Fibroblast of skin of left biceps (primary cell): ENCODE results near the gene AJUBA.
A peak's percentile ranks its signal among the peaks of the same experiment; 100 is the strongest.
"Not testable (repeated sequence)": the region's sequence is repeated elsewhere in the genome, so short reads cannot be mapped to it uniquely, and the experiment has no call there.

Source experiments
- DNase-seq, 2 experiments: peaks; one replicate each; pipeline ENCODE4 v3.0.0-alpha.2; 2013; ENCODE audit warnings: low read depth in 2 of 2

AJUBA gene

DNA sequence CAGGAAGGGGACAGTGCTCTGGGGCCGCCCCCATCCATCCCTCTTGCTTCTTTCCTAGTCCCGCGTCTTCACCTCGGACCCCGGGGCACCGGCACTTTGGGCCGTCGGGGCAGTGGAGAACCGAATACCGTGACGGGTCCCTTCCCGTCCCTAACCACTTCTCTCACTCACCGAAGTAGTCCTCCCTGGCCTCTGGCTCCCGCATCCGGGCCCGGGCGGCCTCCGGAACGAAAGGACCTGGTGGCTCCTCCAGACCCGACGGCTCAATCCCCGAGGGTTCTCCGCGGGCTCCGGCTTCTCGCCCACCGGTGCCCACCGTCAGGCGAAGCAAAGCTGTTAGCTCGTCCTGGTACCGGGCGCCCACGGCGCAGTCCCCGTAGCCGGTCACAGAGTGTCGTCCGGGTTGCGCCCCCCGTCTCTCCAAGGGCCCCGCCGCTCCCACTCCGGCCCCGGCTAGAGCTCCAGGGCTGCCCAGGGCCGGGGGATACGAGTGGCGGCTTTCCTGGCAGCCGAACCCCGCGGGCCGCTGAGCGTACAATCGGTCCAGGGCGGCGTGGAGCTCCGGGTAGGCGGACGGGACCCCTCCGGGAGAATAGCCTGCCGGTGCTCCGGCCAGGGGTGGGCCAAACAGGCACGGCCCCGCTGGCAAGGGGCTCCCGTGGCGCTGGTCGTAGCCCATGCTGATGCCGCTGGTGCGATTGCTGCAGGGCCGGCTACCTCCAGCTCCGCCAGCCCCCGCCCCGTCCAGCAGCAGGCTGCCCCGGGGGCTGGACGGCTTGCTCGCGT is 1.1 kb downstream of the AJUBA start:
- no peak for DNase-seq

DNA sequence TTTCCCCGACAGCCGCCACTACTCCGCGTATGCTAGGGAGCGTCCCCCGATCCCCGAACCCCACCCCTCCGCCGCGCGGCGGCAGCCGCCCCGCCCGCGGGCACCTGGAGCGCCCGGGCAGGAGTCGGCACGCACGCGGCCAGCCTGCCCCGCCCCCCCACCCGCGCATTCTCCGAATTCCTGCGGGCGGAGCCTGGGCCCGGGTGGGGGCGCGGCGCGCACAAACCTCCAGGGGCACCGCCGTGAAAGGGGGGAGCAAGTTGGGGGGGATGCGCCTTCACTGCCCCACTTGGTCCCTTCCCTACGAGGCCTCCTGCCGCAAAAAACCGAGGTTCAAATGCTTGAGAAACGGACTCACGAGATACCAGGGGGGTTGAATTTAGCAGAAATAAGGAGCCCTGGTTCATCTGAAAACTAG is 1.7 kb downstream of the AJUBA start:
- peak in 1 of 2 experiments; percentile 43 for DNase-seq

DNA sequence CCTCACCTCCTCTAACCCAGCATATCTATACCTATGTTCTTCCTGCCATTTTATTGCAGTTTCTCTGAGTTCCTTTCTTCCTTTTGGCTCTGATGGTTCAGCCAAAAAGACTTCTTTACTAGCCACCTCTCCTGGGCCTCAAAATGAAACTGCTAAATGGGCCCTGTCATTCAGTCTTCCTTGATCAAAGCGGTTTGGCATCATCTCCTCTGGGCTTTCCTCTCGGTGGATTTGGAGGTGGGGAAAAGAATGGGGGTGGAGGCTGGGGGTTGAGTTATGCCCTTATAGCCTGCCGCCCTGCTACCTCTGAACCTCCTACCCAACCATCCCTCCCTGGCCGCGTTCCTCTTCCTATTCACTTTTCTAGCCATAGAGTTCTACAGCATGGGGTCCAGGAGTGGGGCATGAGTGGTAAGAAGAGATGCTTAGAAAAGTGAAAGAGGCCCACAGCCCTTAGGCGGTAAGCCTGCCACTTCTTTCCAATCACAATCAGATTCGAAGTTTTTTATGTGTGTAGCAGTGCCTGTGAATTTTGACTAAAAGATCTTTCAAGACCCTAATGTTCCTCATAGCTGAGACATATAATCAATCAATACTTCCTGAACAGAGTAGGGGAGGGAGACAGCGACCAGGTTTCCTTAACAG is 2.5 kb downstream of the AJUBA start:
- no peak for DNase-seq

DNA sequence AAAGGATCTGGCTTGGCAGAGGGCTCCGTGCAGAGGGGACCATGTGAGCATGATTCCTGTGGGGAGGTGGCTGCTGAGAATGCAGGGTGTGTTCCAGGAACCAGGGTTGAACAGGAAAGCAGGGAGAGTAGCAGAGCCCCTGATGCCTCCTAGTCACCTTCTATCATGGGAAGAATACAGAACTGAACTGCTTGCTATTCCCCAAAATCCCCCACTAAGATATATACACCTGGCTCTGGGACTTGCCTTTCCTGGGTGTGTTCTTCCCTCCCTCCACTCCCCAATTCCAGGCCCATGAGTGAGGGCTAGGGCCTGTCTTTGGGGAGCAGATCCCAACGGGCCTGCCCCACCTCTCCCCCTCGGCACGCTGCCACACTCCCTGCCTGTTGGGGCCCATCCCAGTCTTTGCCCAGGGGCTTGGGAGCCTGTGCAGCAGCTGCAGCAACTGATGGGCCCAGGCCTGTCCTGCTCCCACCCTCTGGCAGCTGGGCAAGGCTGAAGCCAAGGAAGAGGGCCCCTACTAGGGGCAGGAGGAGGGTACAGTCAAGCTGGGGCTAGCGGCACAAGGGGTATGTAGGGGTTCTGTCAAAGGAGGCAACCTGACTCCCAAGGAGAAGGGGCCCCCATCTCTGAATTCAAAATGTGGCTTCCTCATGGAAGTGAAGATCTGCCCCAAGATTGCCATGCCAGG is 3.2 kb downstream of the AJUBA start:
- DNase-seq = no peak

DNA sequence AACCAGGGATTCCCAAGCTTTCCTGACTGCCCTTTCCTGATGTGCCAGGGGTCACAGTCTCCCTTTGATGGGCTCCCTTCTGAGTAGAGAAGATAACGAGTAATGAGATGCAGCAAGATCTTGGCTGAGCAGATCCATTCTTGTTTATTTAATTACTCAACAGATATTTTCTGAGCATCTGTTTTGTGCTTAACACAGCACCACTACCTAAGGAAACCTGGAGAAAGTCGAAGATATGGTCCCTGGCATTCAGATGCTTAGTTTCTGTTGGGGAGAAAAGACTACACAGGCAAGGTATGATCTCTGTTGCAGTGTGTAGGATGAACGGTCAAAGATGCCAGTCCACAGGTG is 3.9 kb downstream of the AJUBA start:
- no peak for DNase-seq

DNA sequence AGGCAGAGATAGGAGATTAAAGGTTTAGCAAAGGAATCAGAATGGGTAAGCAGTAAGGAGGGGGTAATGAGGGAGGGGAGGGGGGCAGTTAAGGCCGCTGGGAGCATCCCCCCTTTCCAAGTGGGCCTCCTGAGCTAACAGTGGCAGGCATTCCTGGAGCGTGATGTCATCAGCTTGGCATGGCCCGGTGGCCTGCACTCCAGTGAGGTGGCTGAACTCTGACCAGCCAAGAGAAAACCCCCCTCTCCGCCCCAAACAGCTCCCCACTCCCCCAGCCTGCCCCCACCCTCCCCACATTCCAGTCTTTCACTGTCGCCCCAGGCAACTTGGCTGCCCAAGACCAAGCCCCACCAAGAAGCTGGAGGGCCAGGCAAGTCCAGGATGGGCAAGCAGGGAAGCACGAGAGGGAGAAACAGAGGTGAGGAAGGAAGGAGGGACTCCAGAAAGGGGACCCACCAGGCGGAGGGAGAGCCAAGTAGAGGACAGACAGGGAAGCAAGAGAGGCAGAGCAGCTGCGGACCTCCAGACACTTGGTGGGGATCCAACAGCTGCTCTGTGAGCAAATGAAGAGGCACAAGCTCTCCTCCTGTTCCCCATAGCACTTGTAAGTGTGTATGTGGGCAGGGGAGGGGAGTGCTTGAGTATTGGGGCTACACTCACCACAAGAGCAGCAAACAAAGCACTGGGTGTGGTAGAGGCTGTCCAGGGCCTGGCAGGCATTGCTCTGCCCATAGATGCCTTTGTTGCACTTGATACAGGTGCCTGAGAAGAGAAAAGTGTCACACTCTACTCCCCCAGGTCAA is 4.5 kb downstream of the AJUBA start:
- peak; percentile 40 to 48 for DNase-seq

DNA sequence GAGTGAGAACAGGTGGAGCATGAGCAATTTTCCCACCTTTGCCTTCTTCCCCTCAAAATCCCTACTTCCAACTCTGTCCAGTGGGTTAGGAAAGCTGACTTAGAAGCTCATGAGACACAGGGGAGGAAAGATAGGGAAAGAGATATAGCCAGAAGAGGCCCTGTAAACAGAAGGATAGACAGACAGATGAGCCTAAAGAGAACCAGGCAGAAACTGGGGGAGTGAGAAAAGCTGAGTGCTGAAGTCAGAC is 5.0 kb downstream of the AJUBA start:
- no peak for DNase-seq

DNA sequence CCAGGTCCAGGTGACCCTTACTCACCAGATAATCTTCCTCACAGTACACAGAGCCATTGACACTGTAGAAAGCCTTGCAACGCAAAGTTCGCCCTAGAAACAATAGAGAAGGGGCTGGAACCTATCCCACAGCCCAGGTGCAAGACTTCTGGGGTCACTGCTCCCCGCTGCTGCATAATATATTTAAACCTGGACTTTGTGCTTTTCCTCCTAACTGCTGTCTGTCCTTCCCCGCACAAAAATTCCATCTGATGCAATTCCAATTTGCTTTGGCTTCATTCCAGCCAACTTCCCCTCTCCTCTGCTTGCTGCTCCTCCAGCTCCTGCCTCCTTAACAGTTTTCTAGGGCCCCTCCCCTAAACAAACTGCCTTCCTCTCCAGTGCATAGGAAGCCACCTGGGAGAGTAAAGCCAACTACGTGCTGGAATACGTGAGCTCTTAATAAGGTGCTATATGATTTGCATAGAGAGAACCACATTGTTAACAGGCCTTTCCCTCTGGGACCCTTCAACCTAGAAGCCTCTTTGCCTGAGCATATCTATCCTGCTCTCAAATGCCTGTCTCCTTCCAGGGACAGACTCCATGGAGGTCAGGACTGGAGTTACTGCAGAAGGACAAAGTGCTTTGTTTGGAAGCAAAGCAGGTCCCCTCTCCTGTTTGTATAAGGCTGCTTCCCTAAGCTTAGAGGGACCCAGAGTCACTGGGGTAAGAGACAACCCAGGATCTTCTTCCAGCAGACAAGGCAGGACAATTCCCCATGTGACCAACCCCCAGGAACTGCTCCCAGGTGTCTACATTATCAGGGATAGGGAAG is 5.5 kb downstream of the AJUBA start:
- peak; percentile 48 to 51 for DNase-seq

DNA sequence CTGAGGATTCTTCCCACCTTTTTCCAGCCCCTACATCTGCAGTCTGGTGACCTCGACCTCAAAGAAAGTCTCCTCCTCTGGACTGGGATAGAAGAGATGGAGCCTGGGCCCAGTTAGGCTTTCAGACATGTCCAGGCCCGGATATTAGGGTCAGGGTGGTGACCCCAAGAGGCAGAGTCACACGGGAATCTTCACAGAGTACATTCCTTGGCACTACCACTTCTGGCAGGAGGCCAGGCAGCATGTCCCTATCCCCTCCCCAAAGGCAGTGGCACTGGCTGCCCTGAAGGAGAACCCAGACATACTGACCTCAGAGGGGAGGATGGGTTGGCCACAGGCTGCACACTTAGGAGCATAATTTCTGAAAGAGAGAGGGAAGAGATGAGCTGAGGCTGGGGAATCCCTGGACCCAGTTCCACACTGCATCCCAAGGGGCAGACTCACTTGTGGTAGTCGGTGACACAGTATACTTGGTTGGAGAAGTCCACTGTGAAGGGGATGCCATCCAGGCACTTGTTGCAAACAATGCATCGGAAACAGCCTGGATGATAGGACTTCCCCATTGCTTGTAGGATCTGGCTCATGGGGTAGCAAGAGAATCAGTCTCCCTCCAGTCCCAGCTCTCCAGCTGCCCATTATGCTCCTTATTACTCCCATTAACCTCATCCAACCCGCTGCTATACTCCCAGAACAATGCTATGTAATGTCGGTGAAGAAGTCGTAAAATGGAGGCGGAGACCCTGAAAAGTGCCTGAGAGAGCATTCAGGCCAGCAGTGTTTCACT is 7.6 kb downstream of the AJUBA start:
- no peak for DNase-seq

DNA sequence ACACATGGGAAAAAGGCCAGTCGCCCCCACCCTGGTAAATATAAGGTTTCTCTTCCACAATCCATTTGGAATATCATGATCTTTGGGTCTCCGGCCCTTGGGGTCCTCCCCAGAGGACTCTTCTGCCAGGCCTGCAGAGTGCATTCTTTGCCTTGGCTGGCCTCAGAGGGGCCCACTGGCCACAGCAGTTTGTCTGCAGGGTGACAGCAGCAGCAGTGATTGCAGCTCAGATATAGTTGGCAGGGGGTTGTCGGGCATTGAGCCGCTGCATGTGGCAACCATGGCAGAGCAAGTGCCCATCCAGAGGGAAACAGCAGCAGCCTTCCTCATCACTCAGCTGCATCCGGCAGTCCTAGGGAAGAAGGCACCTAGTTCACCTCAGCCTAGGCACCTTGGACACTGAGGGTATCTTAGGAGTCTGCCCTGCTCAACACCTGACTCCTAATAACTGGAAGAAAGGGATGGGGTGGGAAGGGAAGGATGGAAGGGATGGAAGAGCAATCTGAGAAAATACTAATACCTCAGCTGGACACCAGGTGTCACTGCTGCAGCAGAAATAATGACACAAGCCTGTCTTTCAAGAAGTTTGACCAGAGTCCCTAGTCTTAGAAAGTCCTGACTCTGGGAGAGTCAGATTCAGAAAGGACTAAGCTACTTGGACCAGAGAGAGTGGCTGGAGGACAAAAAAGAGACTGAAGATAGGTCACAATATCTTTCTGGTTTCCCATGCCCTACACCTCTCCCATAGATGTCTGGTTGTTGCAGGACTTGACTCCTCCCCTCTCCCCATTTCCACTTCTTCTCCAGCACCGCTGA is 8.9 kb downstream of the AJUBA start:
- DNase-seq = no peak

DNA sequence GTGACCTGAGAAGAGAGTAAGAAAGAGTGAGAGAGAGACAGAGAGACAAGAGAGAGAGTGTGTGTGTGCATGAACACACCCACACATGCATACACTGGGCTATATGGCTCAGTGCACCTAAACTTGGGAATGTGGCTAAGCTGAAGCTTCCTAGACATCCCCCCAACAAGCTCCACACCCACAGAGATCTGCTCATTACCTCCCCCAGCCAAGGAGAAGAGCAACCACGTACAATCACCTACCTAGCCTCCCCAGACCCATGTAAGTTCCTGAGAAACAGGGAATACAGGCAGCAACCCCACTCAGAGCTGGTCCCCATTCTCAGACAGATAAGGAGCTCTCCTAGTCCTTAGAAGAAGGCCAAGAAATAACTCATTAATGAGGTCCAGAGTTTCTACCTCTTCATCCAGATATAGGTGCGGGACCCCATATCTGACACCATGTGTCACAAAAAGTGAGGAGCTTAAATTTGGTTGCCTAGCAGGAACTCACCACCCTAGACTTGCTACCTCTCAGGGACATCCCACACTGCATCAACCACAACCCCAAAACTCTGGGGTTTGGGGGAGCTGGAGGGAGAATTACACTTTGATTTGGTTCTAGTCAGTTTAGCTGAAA is 9.9 kb downstream of the AJUBA start:
- DNase-seq = no peak

DNA sequence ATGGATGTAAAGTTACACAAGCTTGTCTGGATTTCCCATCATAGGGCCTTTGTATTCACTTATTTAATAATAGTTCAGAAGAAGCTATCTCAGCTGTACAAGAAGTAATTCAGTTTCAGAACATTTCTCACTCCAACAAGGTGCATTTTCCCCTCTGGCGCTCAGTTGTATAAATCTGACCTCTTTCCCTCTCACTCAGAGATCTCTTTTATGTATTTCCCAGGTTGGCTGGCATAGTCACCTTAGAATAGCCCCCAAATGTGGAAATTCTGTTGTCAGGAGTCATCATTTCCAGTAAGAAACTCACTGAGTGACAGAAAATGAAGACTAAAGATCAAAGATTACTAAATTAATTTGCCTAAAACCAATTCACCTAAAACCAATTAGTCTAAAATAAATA is 11.2 kb downstream of the AJUBA start:
- DNase-seq = no peak

DNA sequence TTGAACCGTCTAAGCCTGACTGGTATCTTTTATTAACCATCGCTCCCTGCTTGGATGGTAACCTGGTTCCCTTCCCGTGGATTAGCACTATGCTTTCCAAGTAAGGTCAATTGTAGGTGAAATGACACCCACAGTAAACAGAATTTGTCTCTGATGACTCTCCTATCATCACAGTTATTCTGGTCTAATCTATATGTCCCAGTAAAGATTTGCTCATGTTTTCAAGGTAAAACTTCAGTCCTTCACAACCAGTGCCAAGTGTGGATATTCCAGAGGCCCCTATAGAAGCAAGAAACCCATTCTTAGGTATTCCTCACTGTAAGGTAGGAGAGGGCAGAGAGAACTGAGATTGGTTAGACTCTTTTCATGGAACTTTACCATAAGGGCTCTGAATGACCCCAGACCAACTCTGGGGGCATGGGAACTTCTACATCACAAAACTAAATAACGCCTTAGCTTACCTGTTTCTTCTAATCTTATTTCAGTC is 15.5 kb downstream of the AJUBA start:
- no peak for DNase-seq

DNA sequence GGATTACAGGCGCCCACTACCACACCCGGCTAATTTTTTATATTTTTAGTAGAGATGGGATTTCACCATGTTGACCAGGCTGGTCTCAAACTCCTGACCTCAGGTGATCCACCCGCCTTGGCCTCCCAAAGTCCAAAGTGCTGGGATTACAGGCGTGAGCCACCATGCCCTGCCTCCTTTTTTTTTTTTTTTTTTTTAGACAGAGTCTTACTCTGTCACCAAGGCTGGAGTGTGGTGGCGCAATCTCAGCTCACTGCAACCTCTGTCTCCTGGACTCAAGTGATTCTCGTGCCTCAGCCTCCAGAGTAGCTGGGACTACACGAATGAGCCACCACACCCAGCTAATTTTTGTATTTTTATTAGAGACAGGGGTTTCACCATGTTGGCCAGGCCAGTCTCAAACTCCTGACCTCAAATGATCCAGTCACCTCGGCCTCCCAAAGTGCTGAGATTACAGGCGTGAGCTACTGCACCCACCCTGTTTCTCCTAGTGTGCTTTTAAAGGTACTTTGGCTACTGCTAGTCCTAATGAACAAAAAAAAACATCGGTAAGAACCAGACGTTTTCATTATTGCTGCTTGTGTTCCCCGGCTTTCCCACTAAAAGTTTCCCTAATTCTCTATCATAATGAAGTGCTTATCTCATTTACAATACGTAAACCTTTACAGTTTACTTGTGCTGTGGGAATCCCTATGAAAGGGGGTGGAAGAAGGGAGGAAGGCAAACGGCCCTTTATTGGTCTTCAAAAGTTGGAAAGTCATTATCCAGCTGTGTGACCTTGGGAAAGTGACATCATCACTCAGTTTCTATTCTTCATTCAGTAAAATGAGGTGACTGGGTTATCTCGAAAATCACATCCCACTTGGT is 16.2 kb downstream of the AJUBA start:
- not testable (repeated sequence) for DNase-seq

DNA sequence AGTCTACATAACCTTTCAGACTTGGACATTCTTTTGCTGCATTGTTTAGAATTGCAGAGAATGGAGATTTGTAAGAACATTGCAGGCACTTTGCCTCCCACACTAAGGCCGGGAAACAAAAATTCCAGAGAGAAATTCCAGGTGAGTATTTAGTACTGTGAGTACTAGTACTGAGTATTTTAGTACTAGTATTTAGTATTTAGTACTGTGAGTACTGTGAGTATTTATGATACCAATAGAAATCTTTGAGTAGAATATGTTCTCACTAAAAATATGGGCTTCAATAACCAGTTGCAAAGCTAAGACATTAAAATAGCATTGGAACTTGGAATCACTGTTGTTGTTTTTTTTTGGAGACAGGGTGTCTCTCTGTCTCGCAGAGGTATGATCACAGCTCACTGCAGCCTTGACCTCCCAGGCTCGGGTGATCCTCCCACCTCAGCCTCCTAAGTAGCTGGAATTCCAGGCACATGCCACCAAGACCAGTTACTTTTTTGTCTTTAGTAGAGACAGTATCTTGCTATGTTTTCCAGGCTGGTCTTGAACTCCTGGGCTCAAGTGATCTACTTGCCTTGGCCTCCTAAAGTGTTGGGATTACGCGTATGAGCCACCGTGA is 20.2 kb downstream of the AJUBA start:
- DNase-seq = no peak

DNA sequence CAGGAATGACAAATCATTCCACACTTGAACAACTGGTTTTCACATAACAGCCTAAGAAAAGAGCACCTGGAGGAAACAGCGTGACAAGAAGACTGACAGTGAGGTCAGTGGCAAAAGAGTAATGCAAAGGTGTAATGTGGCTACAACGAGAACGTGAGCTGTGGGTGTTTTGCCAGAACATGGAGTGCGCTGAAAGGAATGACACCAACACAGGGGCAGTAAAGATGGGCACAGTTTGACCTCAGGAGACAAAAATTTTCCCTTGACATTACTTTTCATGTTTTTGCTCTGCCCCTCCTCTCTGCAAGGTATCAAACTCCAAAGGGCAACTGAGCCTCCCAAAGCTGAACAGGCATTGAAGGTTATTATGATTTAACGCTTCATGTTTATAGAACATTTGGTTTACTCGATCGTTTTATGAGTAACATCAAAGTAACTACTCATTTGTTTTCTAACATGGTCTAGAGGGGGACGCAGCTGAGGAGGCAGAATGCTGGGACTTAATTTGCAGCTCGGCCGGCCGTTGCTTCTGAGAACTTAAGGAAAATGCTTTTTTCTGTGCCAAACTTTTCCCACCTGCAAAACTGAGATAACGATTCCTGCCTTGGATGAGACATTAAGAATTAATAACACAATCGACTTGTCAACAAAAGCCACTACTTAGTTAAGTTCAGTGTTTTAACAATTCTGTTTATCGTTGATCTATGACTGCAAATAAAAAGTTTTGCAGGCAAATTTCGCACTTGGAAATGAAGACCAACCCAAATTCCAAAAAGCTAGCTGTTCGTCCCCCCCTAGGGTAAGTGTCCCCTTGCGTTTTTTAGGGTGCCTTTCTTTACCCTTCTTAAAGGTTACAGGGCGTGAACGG is 26.4 kb downstream of the AJUBA start:
- no peak for DNase-seq

DNA sequence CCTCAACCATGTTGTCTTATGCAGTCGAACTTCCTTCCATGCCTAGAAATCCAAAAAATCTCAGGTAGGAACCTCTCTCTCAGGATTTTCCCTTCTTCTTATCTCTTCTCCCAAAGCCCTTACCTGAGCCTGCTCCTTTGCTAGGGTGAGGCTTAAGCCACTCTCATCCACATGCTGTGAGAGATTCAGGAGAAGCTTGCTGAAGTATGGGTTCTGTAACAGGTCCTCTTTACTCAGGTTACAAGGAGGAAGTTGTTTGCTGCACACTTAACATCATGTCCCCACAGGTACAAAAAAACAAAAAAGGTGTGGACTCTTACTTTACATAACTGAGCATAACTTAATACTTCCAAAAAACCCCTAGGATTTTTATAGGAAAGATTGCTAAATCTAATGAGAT is 29.9 kb downstream of the AJUBA start:
- DNase-seq = no peak
